MCF 10A (cell line): ENCODE data around the gene NDNF. TPM values are rescaled to one million over a fixed set of nuclear protein-coding genes. Genes with fewer than 3 reads are reported as not detected.

Experiments
- BruUV-seq: library from RNA; stranded (reverse); fragments of 400-500 nt; replicated peaks from 2 replicates; lab custom pipeline; 2021; lab: Mats Ljungman, UMichigan
- CTCF ChIA-PET: fragments of 300-600 bp; sonication (Branson Sonifier 250); formaldehyde crosslinking; extraction: SDS; loops from one replicate; lab custom pipeline; 2021; ENCODE audit warnings: antibody characterized with exemption, inconsistent platforms; lab: Yijun Ruan, JAX
- POLR2A ChIA-PET: fragments of 300-600, 350-650 bp; sonication (Branson Sonifier 250); formaldehyde crosslinking; extraction: SDS; loops from one replicate; lab custom pipeline; 2020; ENCODE audit warnings: antibody characterized with exemption, inconsistent platforms; lab: Yijun Ruan, JAX
- DNase-seq: peaks from one replicate; pipeline ENCODE4 v3.0.0-alpha.2; 2018; ENCODE audit not compliant: unreplicated experiment
- H3K27ac Mint-ChIP-seq: one replicate; pipeline ENCODE4 v1.8.0; 2022; ENCODE audit warnings: mild to moderate bottlenecking, low read depth, mixed read lengths; ENCODE audit not compliant: unreplicated experiment
- H3K27me3 Mint-ChIP-seq: one replicate; pipeline ENCODE4 v1.8.0; 2022; ENCODE audit warnings: mixed read lengths; ENCODE audit not compliant: insufficient read depth, unreplicated experiment
- H3K36me3 Mint-ChIP-seq: one replicate; pipeline ENCODE4 v1.8.0; 2022; ENCODE audit warnings: mild to moderate bottlenecking, moderate library complexity, mixed read lengths; ENCODE audit not compliant: insufficient read depth, unreplicated experiment
- H3K4me1 Mint-ChIP-seq: one replicate; pipeline ENCODE4 v1.8.0; 2022; ENCODE audit warnings: mixed read lengths; ENCODE audit not compliant: insufficient read depth, unreplicated experiment
- H3K4me3 Mint-ChIP-seq: one replicate; pipeline ENCODE4 v1.8.0; 2022; ENCODE audit warnings: mild to moderate bottlenecking, moderate library complexity, mixed read lengths; ENCODE audit not compliant: unreplicated experiment
- H3K9me3 Mint-ChIP-seq: one replicate; pipeline ENCODE4 v1.8.0; 2022; ENCODE audit warnings: mixed read lengths; ENCODE audit not compliant: unreplicated experiment
- intact Hi-C: fragments of 100-400 bp; cut with micrococcal nuclease; formaldehyde crosslinking; loops from 2 replicates; pipeline ENCODE4 v1.14.1; 2022
- total RNA-seq: library from RNA; stranded (reverse); gene quantifications from 2 replicates; pipeline ENCODE4 v1.2.3, GENCODE V29; 2022
- TF ChIP-seq, protein P1 (sequence below): fragments of 200-600 bp; IDR thresholded peaks from one replicate; pipeline ENCODE4 v1.8.0; 2022; ENCODE audit warnings: antibody characterized with exemption, mild to moderate bottlenecking; ENCODE audit not compliant: unreplicated experiment

NDNF gene
- total RNA-seq, 1 experiment from 2014 or later = not detected

DNA sequence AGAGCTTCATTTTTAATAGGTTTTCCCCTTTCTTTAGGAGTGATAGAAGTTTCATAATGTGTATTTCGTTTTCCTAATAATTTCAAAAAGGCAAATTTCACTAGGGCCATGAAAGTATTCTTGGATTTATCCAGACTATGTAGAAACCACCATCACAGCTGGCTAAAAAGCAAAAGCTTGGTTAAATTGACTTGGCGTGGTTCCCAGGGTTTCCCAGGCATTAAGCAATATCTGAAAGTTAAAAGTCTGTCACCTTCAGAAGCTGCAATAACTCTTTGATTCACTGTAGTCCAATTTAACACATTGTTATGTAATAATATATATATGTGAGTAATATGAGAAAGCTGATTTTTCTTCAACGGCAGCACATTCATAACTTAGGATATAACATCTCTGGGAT, 38.3 kb downstream of the NDNF start:
- TF ChIP-seq, protein P1, sequence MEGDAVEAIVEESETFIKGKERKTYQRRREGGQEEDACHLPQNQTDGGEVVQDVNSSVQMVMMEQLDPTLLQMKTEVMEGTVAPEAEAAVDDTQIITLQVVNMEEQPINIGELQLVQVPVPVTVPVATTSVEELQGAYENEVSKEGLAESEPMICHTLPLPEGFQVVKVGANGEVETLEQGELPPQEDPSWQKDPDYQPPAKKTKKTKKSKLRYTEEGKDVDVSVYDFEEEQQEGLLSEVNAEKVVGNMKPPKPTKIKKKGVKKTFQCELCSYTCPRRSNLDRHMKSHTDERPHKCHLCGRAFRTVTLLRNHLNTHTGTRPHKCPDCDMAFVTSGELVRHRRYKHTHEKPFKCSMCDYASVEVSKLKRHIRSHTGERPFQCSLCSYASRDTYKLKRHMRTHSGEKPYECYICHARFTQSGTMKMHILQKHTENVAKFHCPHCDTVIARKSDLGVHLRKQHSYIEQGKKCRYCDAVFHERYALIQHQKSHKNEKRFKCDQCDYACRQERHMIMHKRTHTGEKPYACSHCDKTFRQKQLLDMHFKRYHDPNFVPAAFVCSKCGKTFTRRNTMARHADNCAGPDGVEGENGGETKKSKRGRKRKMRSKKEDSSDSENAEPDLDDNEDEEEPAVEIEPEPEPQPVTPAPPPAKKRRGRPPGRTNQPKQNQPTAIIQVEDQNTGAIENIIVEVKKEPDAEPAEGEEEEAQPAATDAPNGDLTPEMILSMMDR = no peak
- Mint-ChIP-seq H3K36me3 (no peaks in the 10 kb centered on the region), H3K9me3 (no peaks in the 10 kb centered on the region), H3K4me3 (no peak overlapping the region), H3K4me1 (no peaks in the 10 kb centered on the region), H3K27me3 (no peaks in the 10 kb centered on the region), H3K27ac (no peak overlapping the region)
- CTCF ChIA-PET = interaction anchor here (1.0 kb wide), 1 partner anchor 24 kb away, joined by 3 read pairs; no protein-coding TSS in a partner anchor
- BruUV-seq = no TSS peak
- peak; percentile 92 for DNase-seq
- intact Hi-C loops = no loop called here
- POLR2A ChIA-PET = interaction anchor here (0.7 to 0.8 kb wide), 2 partner anchors 14 to 22 kb away, joined by 3 to 4 read pairs; no protein-coding TSS in a partner anchor

GRCh38 chr4:121030711-121031110, 41.6 kb downstream of the NDNF start:
- BruUV-seq = no TSS peak
- ChIA-PET CTCF (no interaction called here), POLR2A (no interaction called here)
- TF ChIP-seq, protein P1 = no peak
- intact Hi-C loops = no loop called here
- H3K27ac Mint-ChIP-seq = no peak overlapping the region
- DNase-seq = no peak
- no peaks in the 10 kb centered on the region for H3K4me1 Mint-ChIP-seq
- H3K36me3 Mint-ChIP-seq = peaks cover 2% of the 10 kb centered on the region
- H3K27me3 Mint-ChIP-seq = no peaks in the 10 kb centered on the region
- no peak overlapping the region for H3K4me3 Mint-ChIP-seq
- no peaks in the 10 kb centered on the region for H3K9me3 Mint-ChIP-seq

GRCh38 chr4:121030131-121030530, 42.2 kb downstream of the NDNF start:
- Mint-ChIP-seq H3K4me3 (no peak overlapping the region), H3K27ac (no peak overlapping the region), H3K27me3 (no peaks in the 10 kb centered on the region), H3K36me3 (peaks cover 6% of the 10 kb centered on the region), H3K4me1 (no peaks in the 10 kb centered on the region), H3K9me3 (no peaks in the 10 kb centered on the region)
- TF ChIP-seq, protein P1 = no peak
- intact Hi-C loops = no loop called here
- DNase-seq = no peak
- ChIA-PET CTCF (no interaction called here), POLR2A (no interaction called here)
- BruUV-seq = no TSS peak

DNA sequence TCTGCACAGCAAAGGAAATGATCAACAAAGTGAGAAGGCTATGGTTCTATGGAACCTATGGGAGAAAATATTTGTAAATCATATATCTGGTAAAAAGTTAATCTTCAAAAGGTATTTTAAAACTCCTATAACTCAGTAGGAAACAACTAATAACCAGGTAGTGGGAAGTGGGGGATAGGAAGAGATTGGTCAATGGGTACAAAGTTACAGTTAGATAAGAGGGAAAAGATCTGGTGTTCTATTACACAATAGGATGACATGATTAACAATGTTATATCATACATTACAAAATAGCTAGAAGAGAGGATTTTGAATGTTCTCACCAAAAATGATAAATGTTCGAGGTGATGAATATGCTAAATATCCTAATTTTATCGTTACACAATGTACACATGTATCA, 46.3 kb downstream of the NDNF start:
- POLR2A ChIA-PET = no interaction called here
- BruUV-seq = no TSS peak
- CTCF ChIA-PET = interaction anchor here (0.7 kb wide), 1 partner anchor 23 kb away, joined by 3 read pairs; no protein-coding TSS in a partner anchor

More for the DNA sequence above, 46.3 kb downstream of the NDNF start:
- no peaks in the 10 kb centered on the region for H3K27me3 Mint-ChIP-seq
- no peaks in the 10 kb centered on the region for H3K4me1 Mint-ChIP-seq
- TF ChIP-seq, protein P1 = no peak
- intact Hi-C loops = no loop called here
- no peak for DNase-seq
- H3K4me3 Mint-ChIP-seq = no peak overlapping the region
- H3K36me3 Mint-ChIP-seq = peaks cover 6% of the 10 kb centered on the region
- H3K27ac Mint-ChIP-seq = no peak overlapping the region
- no peaks in the 10 kb centered on the region for H3K9me3 Mint-ChIP-seq
